ENCODE measurements around the gene KCNMB2. TPM values are rescaled to one million over a fixed set of nuclear protein-coding genes. Genes with fewer than 3 reads are reported as not detected.

KCNMB2 gene
- polyA plus RNA-seq, 2 of the 4 experiments (the other 2 are of a cell fraction) = not detected

- FAIRE-seq = no peak
- ChIA-PET CTCF (no interaction called here), POLR2A (no interaction called here)
- Histone ChIP-seq H3K4me2 (no peak overlapping the region), H3K4me1 (no peaks in the 10 kb centered on the region), H3K27ac (no peak overlapping the region), H3K4me3 (no peak overlapping the region), H3K9me3 (no peaks in the 10 kb centered on the region)
- WGBS (ENCODE audit: missing lambda C conversion rate) = 24% methylated on average over 8 of the region's 8 CpGs
- no peak for TF ChIP-seq HES2 (IDR thresholded peaks at IDR 0.05)
- TF ChIP-seq CBX2 (IDR thresholded peaks at IDR 0.05; ENCODE audit: borderline replicate concordance, low read depth) = no peak
- no peak for TF ChIP-seq HDAC2 (IDR thresholded peaks at IDR 0.05)
- TF ChIP-seq REST (IDR thresholded peaks at IDR 0.05) = no peak
- TF ChIP-seq FOSL2 (IDR thresholded peaks at IDR 0.05) = no peak
- TF ChIP-seq FOSL2 (CRISPR knock-in tag; IDR thresholded peaks at IDR 0.05) = no peak
- TF ChIP-seq ATOH8 (CRISPR knock-in tag; IDR thresholded peaks at IDR 0.05; ENCODE audit: low read depth) = no peak
- no peak for TF ChIP-seq POLR2AphosphoS2 (conservative IDR thresholded peaks at IDR 0.05; ENCODE audit: low read length)
- TF ChIP-seq FOXS1 (CRISPR knock-in tag; IDR thresholded peaks at IDR 0.05) = no peak
- no peak for TF ChIP-seq KDM5A (IDR thresholded peaks at IDR 0.05)
- no peak for TF ChIP-seq EHMT2 (IDR thresholded peaks at IDR 0.05; ENCODE audit: low read depth)
- no peak for TF ChIP-seq GATA3 (IDR thresholded peaks at IDR 0.05; ENCODE audit: borderline replicate concordance)
- TF ChIP-seq ESRRA (IDR thresholded peaks at IDR 0.05; ENCODE audit: borderline replicate concordance, low read length) = no peak
- no peak for TF ChIP-seq RNF2 (IDR thresholded peaks at IDR 0.05; ENCODE audit: borderline replicate concordance, low read depth)
- TF ChIP-seq CBX8 (IDR thresholded peaks at IDR 0.05) = no peak
- TF ChIP-seq BCL3 (IDR thresholded peaks at IDR 0.05) = no peak
- no peak for TF ChIP-seq MYC (IDR thresholded peaks at IDR 0.05; ENCODE audit: borderline replicate concordance, low read length)
- no peak for TF ChIP-seq TFCP2L1 (CRISPR knock-in tag; IDR thresholded peaks at IDR 0.05)
- TF ChIP-seq ELK1 (IDR thresholded peaks at IDR 0.05; ENCODE audit: low read depth, low read length) = no peak
- TF ChIP-seq MAFK (IDR thresholded peaks at IDR 0.05; ENCODE audit: partially characterized antibody) = no peak
- no peak for DNase-seq (ENCODE audit: low read depth in 1 of 2, low spot score in 1 of 2)
- no peak for ATAC-seq
Measured at GRCh38 chr3:178850450-178851190, 314.4 kb downstream of the KCNMB2 start.

- FAIRE-seq (no peak), DNase-seq (ENCODE audit: low read depth in 1 of 2, low spot score in 1 of 2) (no peak), ATAC-seq (no peak)
- Histone ChIP-seq H3K27ac (no peak overlapping the region), H3K9me3 (no peaks in the 10 kb centered on the region), H3K4me1 (no peaks in the 10 kb centered on the region), H3K4me3 (no peak overlapping the region), H3K4me2 (no peak overlapping the region)
- POLR2A ChIA-PET = no interaction called here
- CTCF ChIA-PET = no interaction called here
- TF ChIP-seq POLR2A (IDR thresholded peaks at IDR 0.05; ENCODE audit: low read length) (no peak), RFX5 (IDR thresholded peaks at IDR 0.05) (no peak), REST (IDR thresholded peaks at IDR 0.05) (no peak), EHMT2 (IDR thresholded peaks at IDR 0.05; ENCODE audit: low read depth) (no peak)
- 85% methylated on average over 1 of the region's 1 CpG for WGBS (ENCODE audit: missing lambda C conversion rate)
Measured at GRCh38 chr3:178851564-178851963, 315.3 kb downstream of the KCNMB2 start.

All from A549 (cell line).